Endometrial microvascular endothelial cells (primary cell): Measurements from ENCODE around the gene KLF1. TPM values are rescaled to one million over a fixed set of nuclear protein-coding genes. Genes with fewer than 3 reads are reported as not detected.
"Not testable (repeated sequence)": the region's sequence is repeated elsewhere in the genome, so short reads cannot be mapped to it uniquely, and the experiment has no call there.

ENCODE experiments used
- in situ Hi-C: cut with HindIII; loops from 2 replicates; pipeline ENCODE4 v1.10.0; 2017; ENCODE audit warnings: low sequenced_read_pairs, low pct_unique_long_range_greater_than_20kb; ENCODE audit errors: inconsistent ontology term
- total RNA-seq: library from RNA; depleted of rRNA; stranded (reverse); fragments of >200 nt; gene quantifications from one replicate; pipeline ENCODE4 v1.2.3, GENCODE V29; 2015; ENCODE audit errors: inconsistent ontology term

The KLF1 gene
- total RNA-seq, result not detected

GRCh38 chr19:12886969-12887747, at the start of gene KLF1:
TSS of gene KLF1 (minus strand) at chr19:12887201. CDS start at chr19:12887140, 61 bp downstream.
- in situ Hi-C loops, result no loop called here

DNA sequence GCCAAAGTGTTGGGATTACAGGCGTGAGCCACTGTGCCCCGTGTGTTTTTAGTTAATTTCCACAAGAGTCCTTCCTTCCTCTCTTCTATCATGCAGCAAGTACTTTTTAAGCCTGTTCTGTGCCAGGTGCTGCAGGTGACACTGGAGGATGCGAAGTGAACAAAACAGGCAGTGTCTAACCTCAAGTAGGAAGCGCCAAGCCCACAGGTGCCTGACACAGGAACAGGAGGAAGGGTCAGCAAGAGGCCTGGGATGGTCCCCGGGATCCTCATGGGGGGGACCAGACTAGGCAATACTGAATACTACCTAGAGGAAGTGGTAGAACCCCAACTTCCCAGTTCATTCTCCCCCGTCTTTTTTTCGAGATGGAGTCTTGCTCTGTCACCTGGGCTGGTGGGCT, 49.6 kb upstream of the KLF1 start:
- in situ Hi-C loops, result no loop called here

DNA sequence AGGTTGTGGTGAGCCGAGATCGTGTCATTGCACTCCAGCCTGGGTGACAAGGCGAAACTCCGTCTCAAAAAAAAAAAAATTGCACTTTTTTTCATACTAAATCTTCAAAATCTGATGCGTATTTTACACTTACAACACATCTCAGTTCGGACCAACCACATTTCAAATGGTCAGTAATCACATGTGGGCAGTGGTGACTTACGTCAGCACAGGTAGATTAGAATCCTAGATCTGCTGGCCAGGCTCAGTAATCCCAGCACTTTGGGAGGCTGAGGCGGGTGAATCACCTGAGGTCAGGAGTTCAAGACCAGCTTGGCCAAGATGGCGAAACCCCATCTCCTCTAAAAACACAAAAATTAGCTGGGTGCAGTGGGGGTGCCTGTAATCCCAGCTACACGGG, 48.1 kb upstream of the KLF1 start:
- in situ Hi-C loops, result no loop called here

GRCh38 chr19:12933287-12934072, 46.5 kb upstream of the KLF1 start, which contains the start of gene FARSA:
TSS of gene FARSA (minus strand) at chr19:12933711. CDS start at chr19:12933696, 15 bp downstream.
- in situ Hi-C loops, result no loop called here

GRCh38 chr19:12932392-12933286, 45.6 kb upstream of the KLF1 start:
- in situ Hi-C loops, result no loop called here

GRCh38 chr19:12930002-12930645, 43.1 kb upstream of the KLF1 start:
- in situ Hi-C loops, result no loop called here

- in situ Hi-C loops, result no loop called here
Observed at GRCh38 chr19:12924621-12925310, 37.8 kb upstream of the KLF1 start.

DNA sequence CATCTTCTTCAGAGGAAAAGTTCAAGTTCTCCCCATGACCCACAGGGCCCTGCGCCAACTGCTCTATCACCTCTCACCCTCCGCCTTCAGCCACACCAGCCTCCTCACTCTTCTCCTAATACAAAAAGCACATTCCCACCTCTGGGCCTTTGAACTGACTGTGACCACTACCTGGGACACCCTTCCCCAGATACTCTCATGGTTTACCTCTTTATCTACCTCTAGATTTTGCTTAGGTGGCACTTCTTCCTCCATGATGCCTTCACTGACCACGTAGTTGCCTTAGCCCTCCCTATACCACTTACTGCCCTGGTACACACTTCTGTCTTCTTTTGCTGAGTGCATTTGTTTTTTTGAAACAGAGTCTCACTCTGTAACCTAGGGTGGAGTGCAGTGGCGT, 36.0 kb upstream of the KLF1 start:
- in situ Hi-C loops, result no loop called here

- in situ Hi-C loops, result no loop called here
Observed at GRCh38 chr19:12921047-12921446, 34.0 kb upstream of the KLF1 start.

DNA sequence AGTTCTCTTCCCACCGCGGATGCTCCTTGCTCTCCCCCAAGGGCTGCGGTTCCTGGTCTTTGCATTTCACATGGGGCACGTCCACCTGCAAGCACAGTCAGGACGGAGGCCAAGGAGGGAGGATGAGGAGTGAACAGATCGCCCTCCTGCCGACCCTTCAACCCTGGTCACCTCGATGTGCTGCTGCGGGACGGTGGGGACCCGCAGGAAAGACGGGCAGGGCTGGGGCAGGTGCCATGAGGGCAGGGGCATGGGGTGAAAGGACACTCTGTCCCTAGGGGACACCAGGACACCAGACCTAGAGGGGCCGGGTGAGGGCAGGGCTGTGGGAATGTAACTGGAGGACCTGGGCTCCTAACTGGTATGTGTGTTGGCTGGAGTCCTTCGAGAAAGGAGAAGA, 31.3 kb upstream of the KLF1 start:
- in situ Hi-C loops, result no loop called here

DNA sequence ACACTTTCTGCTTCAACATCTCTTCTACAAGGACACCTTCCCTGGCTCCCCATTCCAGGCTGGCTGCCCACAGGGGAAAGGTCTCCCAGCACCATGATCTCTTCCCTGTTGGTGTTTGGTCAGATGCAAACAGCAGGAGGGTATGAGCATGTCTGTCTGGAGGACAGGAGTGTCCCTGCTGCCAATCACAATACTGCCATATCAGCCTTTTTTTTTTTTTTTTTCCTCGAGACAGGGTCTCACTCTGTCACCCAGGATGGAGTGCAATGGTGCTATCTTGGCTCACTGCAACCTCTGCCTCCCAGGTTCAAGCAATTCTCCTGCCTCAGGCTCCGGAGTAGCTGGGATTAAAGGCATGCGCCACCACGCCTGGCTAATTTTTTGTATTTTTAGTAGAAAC, 28.9 kb upstream of the KLF1 start:
- in situ Hi-C loops, result not testable (repeated sequence)

DNA sequence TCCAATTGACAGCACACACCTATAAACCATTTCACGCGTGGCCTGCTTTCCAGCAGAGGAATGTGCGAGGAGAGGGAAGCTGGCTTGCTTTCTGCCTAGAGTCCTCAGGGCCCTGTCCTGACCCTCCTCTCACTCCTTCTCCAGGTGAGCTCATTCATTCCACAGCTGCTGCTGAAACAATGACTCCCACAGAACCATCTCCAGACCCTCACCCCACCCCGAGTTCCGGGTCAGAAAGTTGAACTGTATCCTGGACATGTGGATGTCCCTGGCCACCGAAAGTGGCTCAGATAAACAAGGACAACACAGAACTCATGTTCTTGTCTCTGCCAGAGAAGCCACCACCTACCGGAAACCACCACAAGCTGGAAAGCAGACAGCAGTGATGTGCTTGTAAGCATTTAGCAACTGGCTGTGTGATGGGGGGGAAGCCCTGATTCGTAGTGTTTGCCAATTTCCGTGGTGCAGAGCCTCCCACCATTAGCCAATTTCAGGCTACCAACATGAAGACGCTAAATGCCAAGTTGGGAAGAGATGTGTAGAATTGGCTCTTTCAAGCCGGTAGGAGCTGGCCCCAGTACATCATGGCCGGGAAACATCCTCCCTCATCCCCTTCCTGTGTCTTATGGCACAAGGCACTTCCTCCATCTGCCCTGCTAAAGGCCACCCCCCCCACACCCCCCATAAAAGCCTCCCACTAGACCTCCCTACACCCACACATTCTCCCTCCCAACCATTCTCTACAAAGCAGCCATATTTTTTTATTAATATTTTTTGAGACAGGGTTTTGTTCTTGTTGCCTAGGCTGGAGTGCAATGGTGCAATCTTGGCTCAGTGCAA, 27.1 kb upstream of the KLF1 start:
- in situ Hi-C loops, result no loop called here

DNA sequence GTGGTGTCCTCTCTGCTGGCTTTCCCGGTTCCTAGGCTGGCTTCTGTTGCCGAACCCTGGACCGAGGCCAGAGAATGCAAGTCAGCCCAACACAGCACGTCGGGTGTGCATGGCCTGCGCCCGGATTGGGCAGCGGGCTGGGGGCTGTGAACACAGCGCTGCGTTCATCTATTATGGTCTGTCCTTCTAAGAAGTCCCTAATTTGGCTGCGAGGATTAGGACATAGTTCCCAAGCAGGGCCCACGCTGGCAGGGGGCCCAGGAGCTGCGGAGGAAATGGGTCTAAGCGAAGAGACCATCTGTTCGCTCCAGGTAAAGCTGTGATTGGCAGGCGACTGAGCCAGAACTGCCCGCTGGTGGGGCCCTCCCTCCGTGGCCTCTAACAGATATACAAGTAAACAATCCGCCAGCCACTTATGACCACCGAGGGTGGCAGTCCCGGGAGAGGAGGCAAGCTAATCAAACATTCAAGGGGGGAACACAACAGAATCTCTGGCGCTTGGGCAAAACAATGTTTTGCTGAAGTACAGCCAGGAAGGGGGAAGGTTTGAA, 26.1 kb upstream of the KLF1 start:
- in situ Hi-C loops, result no loop called here

DNA sequence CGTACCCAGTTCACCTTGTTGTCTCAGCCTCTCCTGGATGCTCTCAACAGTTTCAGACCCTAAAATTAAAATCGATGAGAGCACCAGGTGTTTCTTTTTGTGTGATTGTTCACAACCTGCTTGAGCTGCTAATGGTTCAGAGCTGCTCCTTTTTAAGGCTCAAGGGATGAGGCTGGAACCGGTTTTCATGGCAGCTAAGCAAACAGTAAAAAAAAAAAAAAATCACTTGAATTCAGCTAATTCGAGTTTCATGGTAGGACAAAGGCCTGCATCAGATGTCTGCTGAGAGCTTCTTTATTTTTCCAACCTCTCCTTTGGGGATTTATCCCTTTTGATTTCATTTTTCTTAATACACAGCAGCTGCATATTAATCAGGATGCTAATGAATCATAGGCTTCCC, 25.6 kb upstream of the KLF1 start:
- in situ Hi-C loops, result no loop called here

- in situ Hi-C loops, result no loop called here
Observed at GRCh38 chr19:12907166-12907565, 20.2 kb upstream of the KLF1 start.

GRCh38 chr19:12899891-12900518, 13.0 kb upstream of the KLF1 start:
- in situ Hi-C loops, result no loop called here

- in situ Hi-C loops, result no loop called here
Observed at GRCh38 chr19:12896460-12896859, 9.5 kb upstream of the KLF1 start.
